ENCODE measurements around the gene PSMD8. TPM values are rescaled to one million over a fixed set of nuclear protein-coding genes. Genes with fewer than 3 reads are reported as not detected.
"Not testable (repeated sequence)": the region's sequence is repeated elsewhere in the genome, so short reads cannot be mapped to it uniquely, and the experiment has no call there.

PSMD8 gene
- total RNA-seq, 6 experiments from 2014 or later, result 69.2 to 181 (median 75.2) TPM

GRCh38 chr19:38333245-38333644 is 41.1 kb upstream of the PSMD8 start:
- no peaks in the 10 kb centered on the region for H3K27me3 ChIP-seq
- intact Hi-C loops (cut with DNase I), result no loop called here
- H3K4me3 ChIP-seq, result no peak overlapping the region
- no peaks in the 10 kb centered on the region for H3K9me3 ChIP-seq
- peaks cover 0 to 4% (median 0%) of the 10 kb centered on the region in 4 donors for H3K4me1 ChIP-seq
- TF ChIP-seq POLR2A (IDR thresholded peaks at IDR 0.05) (no peak), CTCF (IDR thresholded peaks at IDR 0.05) (no peak)
- no peaks in the 10 kb centered on the region for H3K36me3 ChIP-seq
- no peak for DNase-seq
- ATAC-seq, result no peak
- H3K27ac ChIP-seq, result no peak overlapping the region
- WGBS (ENCODE audit: insufficient coverage, low coverage, low lambda C conversion rate, missing lambda C conversion rate), result 68% methylated on average over 7 of the region's 9 CpGs

- ATAC-seq (peak; percentile 81 to 89 (median 86)), DNase-seq (peak; percentile 97)
- no peaks in the 10 kb centered on the region for H3K27me3 ChIP-seq
- H3K9me3 ChIP-seq, result no peaks in the 10 kb centered on the region
- intact Hi-C loops (cut with DNase I), result loop anchor here in 1 of 2 donors (2.0 kb wide), 1 partner anchor 91 kb away; no protein-coding TSS in a partner anchor
- peak overlapping the region; percentile 48 to 66 (median 65) for H3K4me3 ChIP-seq
- TF ChIP-seq POLR2A (IDR thresholded peaks at IDR 0.05) (no peak), CTCF (IDR thresholded peaks at IDR 0.05) (no peak)
- WGBS (ENCODE audit: insufficient coverage, low coverage, low lambda C conversion rate, missing lambda C conversion rate), result under 1% methylated on average over 46 of the region's 52 CpGs
- H3K36me3 ChIP-seq, result no peaks in the 10 kb centered on the region
- peak overlapping the region; percentile 58 to 79 (median 78) for H3K27ac ChIP-seq
- peaks cover 0 to 4% (median 0%) of the 10 kb centered on the region in 4 donors for H3K4me1 ChIP-seq
Measured at GRCh38 chr19:38335949-38336637, 38.3 kb upstream of the PSMD8 start.

DNA sequence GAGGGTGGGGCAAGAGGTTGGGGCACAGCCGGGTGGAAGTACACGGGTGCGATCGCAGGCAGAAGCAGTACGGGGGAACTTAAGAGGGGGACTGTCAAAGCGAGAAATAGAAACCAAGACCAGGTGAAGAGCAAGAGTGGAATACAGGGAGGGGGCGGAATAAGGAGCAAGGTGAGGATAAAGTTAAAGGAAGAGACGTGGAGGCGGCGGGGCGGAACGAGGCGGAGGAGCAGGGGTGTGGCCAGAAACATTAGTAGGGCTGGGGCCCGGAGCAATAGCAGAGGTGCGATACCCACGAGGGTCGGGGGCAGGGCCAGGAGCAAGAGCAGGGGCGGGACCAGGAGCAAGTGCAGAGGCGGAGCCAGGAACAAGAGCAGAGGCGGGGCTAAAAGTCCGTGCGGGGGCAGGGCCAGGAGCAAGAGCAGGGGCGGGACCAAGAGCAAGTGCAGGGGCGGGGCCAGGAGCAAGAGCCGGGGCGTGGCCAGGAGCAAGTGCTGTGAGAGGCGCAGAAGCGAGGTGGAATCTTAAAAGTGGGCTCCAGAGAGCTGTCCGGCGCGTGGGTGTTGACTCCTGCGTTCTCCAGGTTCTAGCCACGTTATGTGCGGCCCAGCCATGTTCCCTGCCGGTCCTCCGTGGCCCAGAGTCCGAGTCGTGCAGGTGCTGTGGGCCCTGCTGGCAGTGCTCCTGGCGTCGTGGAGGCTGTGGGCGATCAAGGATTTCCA is 37.6 kb upstream of the PSMD8 start:
- intact Hi-C loops (cut with DNase I), result no loop called here
- peak; percentile 95 to 97 (median 95) for DNase-seq

DNA sequence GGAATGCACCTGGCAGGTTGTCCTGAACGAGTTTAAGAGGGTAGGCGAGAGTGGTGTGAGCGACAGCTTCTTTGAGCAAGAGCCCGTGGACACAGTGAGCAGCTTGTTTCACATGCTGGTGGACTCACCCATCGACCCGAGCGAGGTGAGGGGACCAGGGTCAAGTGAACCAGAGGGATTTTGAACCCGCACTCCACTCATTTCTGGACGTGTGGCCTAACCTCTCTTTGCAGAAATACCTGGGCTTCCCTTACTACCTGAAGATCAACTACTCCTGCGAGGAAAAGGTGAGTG is 37.1 kb upstream of the PSMD8 start:
- WGBS (ENCODE audit: insufficient coverage, low coverage, low lambda C conversion rate, missing lambda C conversion rate), result 71% methylated on average over 10 of the region's 10 CpGs
- H3K36me3 ChIP-seq, result no peaks in the 10 kb centered on the region
- H3K4me1 ChIP-seq, result peaks cover 0 to 4% (median 0%) of the 10 kb centered on the region in 4 donors
- intact Hi-C loops (cut with DNase I), result no loop called here
- no peak for ATAC-seq
- peak overlapping the region; percentile 48 to 66 (median 65) for H3K4me3 ChIP-seq
- H3K27me3 ChIP-seq, result no peaks in the 10 kb centered on the region
- H3K27ac ChIP-seq, result no peak overlapping the region
- H3K9me3 ChIP-seq, result no peaks in the 10 kb centered on the region
- no peak for TF ChIP-seq CTCF (IDR thresholded peaks at IDR 0.05)
- no peak for TF ChIP-seq POLR2A (IDR thresholded peaks at IDR 0.05)
- DNase-seq, result no peak

More for the DNA sequence above, 37.6 kb upstream of the PSMD8 start:
- Histone ChIP-seq H3K4me3 (peak overlapping the region; percentile 48 to 66 (median 65)), H3K4me1 (peaks cover 0 to 4% (median 0%) of the 10 kb centered on the region in 4 donors), H3K27me3 (no peaks in the 10 kb centered on the region), H3K27ac (peak overlapping the region; percentile 58 to 79 (median 78)), H3K9me3 (no peaks in the 10 kb centered on the region), H3K36me3 (no peaks in the 10 kb centered on the region)
- peak; percentile 73 to 81 (median 79) for ATAC-seq
- WGBS (ENCODE audit: insufficient coverage, low coverage, low lambda C conversion rate, missing lambda C conversion rate), result 2% methylated on average over 23 of the region's 41 CpGs
- TF ChIP-seq CTCF (IDR thresholded peaks at IDR 0.05), result no peak

GRCh38 chr19:38339011-38339410 is 35.4 kb upstream of the PSMD8 start:
- intact Hi-C loops (cut with DNase I), result not testable (repeated sequence)

More at GRCh38 chr19:38339011-38339410, 35.4 kb upstream of the PSMD8 start:
- not testable (repeated sequence) for H3K27ac ChIP-seq, H3K36me3 ChIP-seq, H3K27me3 ChIP-seq, H3K4me3 ChIP-seq, ATAC-seq, DNase-seq, H3K9me3 ChIP-seq, H3K4me1 ChIP-seq
- 57% methylated on average over 2 of the region's 4 CpGs for WGBS (ENCODE audit: insufficient coverage, low coverage, low lambda C conversion rate, missing lambda C conversion rate)
